ENCODE results near the gene ERP29. TPM values are rescaled to one million over a fixed set of nuclear protein-coding genes. Genes with fewer than 3 reads are reported as not detected.
A peak's percentile ranks its signal among the peaks of the same experiment; 100 is the strongest.
"Not testable (repeated sequence)": the region's sequence is repeated elsewhere in the genome, so short reads cannot be mapped to it uniquely, and the experiment has no call there.

The ERP29 gene
- total and polyA plus RNA-seq, 3 donors from 2014 or later, result 76.5 to 129 (median 85.1) TPM

GRCh38 chr12:112007945-112008344 is 5.3 kb upstream of the ERP29 start:
- H3K27ac ChIP-seq, result no peak overlapping the region
- DNase-seq, result no peak
- no peaks in the 10 kb centered on the region for H3K36me3 ChIP-seq (ENCODE audit: low read depth, missing control alignments)
- WGBS, 2 donors, result 91 to 93% methylated on average over 9 of the region's 9 CpGs
- H3K4me1 ChIP-seq, result peaks cover 13% of the 10 kb centered on the region
- no peak overlapping the region for H3K4me3 ChIP-seq
- no peaks in the 10 kb centered on the region for H3K9me3 ChIP-seq
- H3K27me3 ChIP-seq, result no peaks in the 10 kb centered on the region
- TF ChIP-seq CTCF (IDR thresholded peaks at IDR 0.05) (no peak), POLR2A (IDR thresholded peaks at IDR 0.05) (no peak)
- intact Hi-C loops (cut with DNase I; ENCODE audit: low total_unique reads), result no loop called here

GRCh38 chr12:112008918-112009317 is 4.3 kb upstream of the ERP29 start:
- Histone ChIP-seq H3K27ac (no peak overlapping the region), H3K4me3 (no peak overlapping the region), H3K36me3 (ENCODE audit: low read depth, missing control alignments) (no peaks in the 10 kb centered on the region), H3K9me3 (no peaks in the 10 kb centered on the region), H3K4me1 (peaks cover 13% of the 10 kb centered on the region), H3K27me3 (no peaks in the 10 kb centered on the region)
- TF ChIP-seq CTCF (IDR thresholded peaks at IDR 0.05), result no peak
- TF ChIP-seq POLR2A (IDR thresholded peaks at IDR 0.05), result no peak
- 78 to 79% methylated on average over 3 of the region's 3 CpGs for WGBS, 2 donors
- intact Hi-C loops (cut with DNase I; ENCODE audit: low total_unique reads), result no loop called here
- DNase-seq, result no peak

DNA sequence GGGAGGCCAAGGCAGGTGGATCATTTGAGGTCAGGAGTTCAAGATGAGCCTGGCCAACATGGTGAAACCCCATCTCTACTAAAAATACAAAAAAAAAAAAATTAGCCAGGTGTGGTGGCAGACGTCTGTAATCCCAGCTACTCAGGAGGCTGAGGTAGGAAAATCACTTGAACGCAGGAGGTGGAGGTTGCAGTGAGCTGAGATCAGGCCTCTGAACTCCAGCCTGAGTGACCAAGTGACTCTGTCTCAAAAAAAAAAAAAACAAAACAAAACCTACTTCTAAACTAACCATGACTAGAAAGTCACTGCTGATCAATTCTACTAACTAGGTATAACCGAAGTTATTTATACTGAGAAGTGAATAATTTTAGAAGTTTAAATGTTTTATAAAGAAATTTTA is 3.6 kb upstream of the ERP29 start:
- H3K4me1 ChIP-seq, result peaks cover 18% of the 10 kb centered on the region
- H3K27ac ChIP-seq; H3K27me3 ChIP-seq; H3K4me3 ChIP-seq; H3K36me3 ChIP-seq (ENCODE audit: low read depth, missing control alignments); intact Hi-C loops (cut with DNase I; ENCODE audit: low total_unique reads); DNase-seq; H3K9me3 ChIP-seq: not testable (repeated sequence)
- WGBS, 2 donors, result 88 to 90% methylated on average over 3 of the region's 3 CpGs

GRCh38 chr12:112010415-112011344 is 2.5 kb upstream of the ERP29 start:
- no peaks in the 10 kb centered on the region for H3K27me3 ChIP-seq
- DNase-seq, result no peak
- no peaks in the 10 kb centered on the region for H3K9me3 ChIP-seq
- WGBS, 2 donors, result 89 to 90% methylated on average over 4 to 8 of the region's 8 CpGs
- TF ChIP-seq POLR2A (IDR thresholded peaks at IDR 0.05) (no peak), CTCF (IDR thresholded peaks at IDR 0.05) (no peak)
- intact Hi-C loops (cut with DNase I; ENCODE audit: low total_unique reads), result no loop called here
- no peaks in the 10 kb centered on the region for H3K36me3 ChIP-seq (ENCODE audit: low read depth, missing control alignments)
- H3K27ac ChIP-seq, result no peak overlapping the region
- no peak overlapping the region for H3K4me3 ChIP-seq
- peaks cover 21% of the 10 kb centered on the region for H3K4me1 ChIP-seq

- whole genome bisulfite sequencing, 2 donors, result 59 to 66% methylated on average over 8 of the region's 8 CpGs
- Histone ChIP-seq H3K27me3 (no peaks in the 10 kb centered on the region), H3K4me1 (peaks cover 19% of the 10 kb centered on the region), H3K27ac (peak overlapping the region in 1 of 2 donors; percentile 96), H3K4me3 (peak overlapping the region in 1 of 2 donors; percentile 96), H3K9me3 (no peaks in the 10 kb centered on the region), H3K36me3 (ENCODE audit: low read depth, missing control alignments) (no peaks in the 10 kb centered on the region)
- TF ChIP-seq POLR2A (IDR thresholded peaks at IDR 0.05) (no peak), CTCF (IDR thresholded peaks at IDR 0.05) (no peak)
- no peak for DNase-seq
- intact Hi-C loops (cut with DNase I; ENCODE audit: low total_unique reads), result no loop called here
Observed at GRCh38 chr12:112011685-112012084, 1.5 kb upstream of the ERP29 start.
